Measurements from ENCODE around the gene KDM4B. TPM values are rescaled to one million over a fixed set of nuclear protein-coding genes. Genes with fewer than 3 reads are reported as not detected.

KDM4B gene
- total RNA-seq, 6 experiments from 2014 or later = 17.0 to 27.2 (median 20.3) TPM

- DNase-seq = no peak
- Mint-ChIP-seq H3K27me3 (ENCODE audit: insufficient read depth) (no peaks in the 10 kb centered on the region; the same call in 1 of the 2 replicates), H3K27ac (no peak overlapping the region), H3K4me1 (ENCODE audit: low read depth) (no peaks in the 10 kb centered on the region), H3K9me3 (no peaks in the 10 kb centered on the region), H3K4me3 (no peak overlapping the region), H3K36me3 (ENCODE audit: low read depth) (no peaks in the 10 kb centered on the region)
- TF ChIP-seq CTCF (IDR thresholded peaks at IDR 0.05) = no peak
These were observed 44.0 kb downstream of the KDM4B start for GRCh38 chr19:5012688-5013457.

- Mint-ChIP-seq H3K27me3 (ENCODE audit: insufficient read depth) (no peaks in the 10 kb centered on the region; the same call in 1 of the 2 replicates), H3K9me3 (no peaks in the 10 kb centered on the region), H3K4me3 (no peak overlapping the region), H3K27ac (no peak overlapping the region), H3K4me1 (ENCODE audit: low read depth) (no peaks in the 10 kb centered on the region), H3K36me3 (ENCODE audit: low read depth) (no peaks in the 10 kb centered on the region)
- TF ChIP-seq CTCF (IDR thresholded peaks at IDR 0.05) = no peak
- DNase-seq = no peak
These were observed 44.8 kb downstream of the KDM4B start for GRCh38 chr19:5013761-5014160.

- no peaks in the 10 kb centered on the region; the same call in 1 of the 2 replicates for H3K27me3 Mint-ChIP-seq (ENCODE audit: insufficient read depth)
- no peak for DNase-seq
- H3K9me3 Mint-ChIP-seq = no peaks in the 10 kb centered on the region
- no peak overlapping the region for H3K4me3 Mint-ChIP-seq
- no peak overlapping the region for H3K27ac Mint-ChIP-seq
- H3K36me3 Mint-ChIP-seq (ENCODE audit: low read depth) = no peaks in the 10 kb centered on the region
- no peak for TF ChIP-seq CTCF (IDR thresholded peaks at IDR 0.05)
- no peaks in the 10 kb centered on the region for H3K4me1 Mint-ChIP-seq (ENCODE audit: low read depth)
These were observed 46.0 kb downstream of the KDM4B start for GRCh38 chr19:5014941-5015340.

GRCh38 chr19:5016268-5016667, 47.4 kb downstream of the KDM4B start:
- H3K9me3 Mint-ChIP-seq = no peaks in the 10 kb centered on the region
- H3K27ac Mint-ChIP-seq = no peak overlapping the region
- no peak for DNase-seq
- no peak for TF ChIP-seq CTCF (IDR thresholded peaks at IDR 0.05)
- H3K36me3 Mint-ChIP-seq (ENCODE audit: low read depth) = no peaks in the 10 kb centered on the region; the same call in 1 of the 2 replicates
- no peaks in the 10 kb centered on the region for H3K4me1 Mint-ChIP-seq (ENCODE audit: low read depth)
- no peak overlapping the region for H3K4me3 Mint-ChIP-seq
- no peaks in the 10 kb centered on the region; the same call in 1 of the 2 replicates for H3K27me3 Mint-ChIP-seq (ENCODE audit: insufficient read depth)

- H3K27me3 Mint-ChIP-seq (ENCODE audit: insufficient read depth) = no peaks in the 10 kb centered on the region; the same call in 1 of the 2 replicates
- no peak overlapping the region for H3K4me3 Mint-ChIP-seq
- H3K36me3 Mint-ChIP-seq (ENCODE audit: low read depth) = no peaks in the 10 kb centered on the region; the same call in 1 of the 2 replicates
- DNase-seq = no peak
- no peak for TF ChIP-seq CTCF (IDR thresholded peaks at IDR 0.05)
- no peaks in the 10 kb centered on the region for H3K4me1 Mint-ChIP-seq (ENCODE audit: low read depth)
- H3K27ac Mint-ChIP-seq = no peak overlapping the region
- H3K9me3 Mint-ChIP-seq = no peaks in the 10 kb centered on the region
These were observed 47.9 kb downstream of the KDM4B start for GRCh38 chr19:5016781-5017180.

All from HFFc6 (cell line).